Subcutaneous adipose tissue (tissue), 4 donors: ENCODE results near the gene CBX4. TPM values are rescaled to one million over a fixed set of nuclear protein-coding genes. Genes with fewer than 3 reads are reported as not detected.

ENCODE experiments used
- total RNA-seq, 4 donors: library from RNA; depleted of rRNA; stranded (reverse); fragments of >200 nt; gene quantifications; one replicate each; pipeline ENCODE4 v1.1.0, GENCODE V29; 2016
- TF ChIP-seq, protein P1 (sequence below): fragments of 450-650 bp; IDR thresholded peaks from one replicate; pipeline ENCODE4 v1.5.1; 2016; ENCODE audit warnings: low read depth, mild to moderate bottlenecking, control low read depth, antibody characterized with exemption, moderate library complexity

CBX4 gene
- total RNA-seq, 4 donors from 2014 or later, result 3.9 to 9.6 (median 7.6) TPM

GRCh38 chr17:79837888-79838521 lies 1.2 kb downstream of the CBX4 start:
- TF ChIP-seq, protein P1, sequence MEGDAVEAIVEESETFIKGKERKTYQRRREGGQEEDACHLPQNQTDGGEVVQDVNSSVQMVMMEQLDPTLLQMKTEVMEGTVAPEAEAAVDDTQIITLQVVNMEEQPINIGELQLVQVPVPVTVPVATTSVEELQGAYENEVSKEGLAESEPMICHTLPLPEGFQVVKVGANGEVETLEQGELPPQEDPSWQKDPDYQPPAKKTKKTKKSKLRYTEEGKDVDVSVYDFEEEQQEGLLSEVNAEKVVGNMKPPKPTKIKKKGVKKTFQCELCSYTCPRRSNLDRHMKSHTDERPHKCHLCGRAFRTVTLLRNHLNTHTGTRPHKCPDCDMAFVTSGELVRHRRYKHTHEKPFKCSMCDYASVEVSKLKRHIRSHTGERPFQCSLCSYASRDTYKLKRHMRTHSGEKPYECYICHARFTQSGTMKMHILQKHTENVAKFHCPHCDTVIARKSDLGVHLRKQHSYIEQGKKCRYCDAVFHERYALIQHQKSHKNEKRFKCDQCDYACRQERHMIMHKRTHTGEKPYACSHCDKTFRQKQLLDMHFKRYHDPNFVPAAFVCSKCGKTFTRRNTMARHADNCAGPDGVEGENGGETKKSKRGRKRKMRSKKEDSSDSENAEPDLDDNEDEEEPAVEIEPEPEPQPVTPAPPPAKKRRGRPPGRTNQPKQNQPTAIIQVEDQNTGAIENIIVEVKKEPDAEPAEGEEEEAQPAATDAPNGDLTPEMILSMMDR, result no peak

- TF ChIP-seq, protein P1, result no peak
Measured at GRCh38 chr17:79836972-79837887, 2.0 kb downstream of the CBX4 start.

- TF ChIP-seq, protein P1, result no peak
Measured at GRCh38 chr17:79836510-79836971, 2.7 kb downstream of the CBX4 start.

GRCh38 chr17:79835953-79836509 lies 3.2 kb downstream of the CBX4 start:
- TF ChIP-seq, protein P1, result no peak

DNA sequence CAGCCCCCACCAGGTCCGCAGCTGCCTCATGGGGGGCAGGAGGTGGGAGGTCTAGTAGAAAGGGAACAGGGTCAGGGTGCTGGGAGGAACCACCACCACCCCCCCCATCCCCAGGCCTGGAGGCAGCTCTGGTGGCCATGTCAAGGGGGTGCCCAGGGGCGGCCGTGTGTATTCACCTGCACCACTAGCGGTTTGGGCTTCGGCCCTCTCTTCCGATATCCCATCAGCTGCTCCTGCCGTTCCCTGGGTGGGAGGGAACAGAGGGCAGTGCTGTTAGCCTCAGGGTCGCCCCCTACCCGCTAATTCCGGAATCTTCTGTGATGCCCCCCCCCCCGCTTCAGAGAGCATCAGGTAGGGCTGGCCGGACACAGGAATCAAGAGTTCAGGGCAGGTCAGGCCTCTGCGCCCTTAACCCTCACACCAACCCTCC lies 3.8 kb downstream of the CBX4 start:
- TF ChIP-seq, protein P1, result no peak

GRCh38 chr17:79834565-79835469 lies 4.4 kb downstream of the CBX4 start:
- TF ChIP-seq, protein P1, result no peak
